KMS-11 (cell line): ENCODE results near the gene PRR29.

ENCODE experiments used
- H2AFZ ChIP-seq: fragments of 200-600 bp; sonication (generic); 2 replicates; pipeline ENCODE4 v1.6.1; 2016; ENCODE audit warnings: antibody characterized with exemption, mixed run types, low read depth
- H3K27ac ChIP-seq: fragments of 200-600 bp; sonication (generic); 2 replicates; pipeline ENCODE4 v1.6.1; 2016; ENCODE audit warnings: mild to moderate bottlenecking, mixed run types
- H3K27me3 ChIP-seq: fragments of 200-600 bp; sonication (generic); 2 replicates; pipeline ENCODE4 v1.6.1; 2017; ENCODE audit warnings: mild to moderate bottlenecking, low read depth, mixed run types, moderate library complexity; ENCODE audit not compliant: insufficient read depth
- H3K36me3 ChIP-seq: fragments of 200-600 bp; sonication (generic); 2 replicates; pipeline ENCODE4 v1.6.1; 2017; ENCODE audit warnings: mild to moderate bottlenecking, mixed run types; ENCODE audit not compliant: insufficient read depth
- H3K4me1 ChIP-seq: fragments of 200-600 bp; sonication (generic); 2 replicates; pipeline ENCODE4 v1.6.1; 2016; ENCODE audit warnings: mild to moderate bottlenecking, low read depth, mixed run types; ENCODE audit not compliant: poor library complexity, severe bottlenecking
- H3K4me2 ChIP-seq: fragments of 200-600 bp; sonication (generic); 2 replicates; pipeline ENCODE4 v1.7.0; 2016; ENCODE audit warnings: mild to moderate bottlenecking, mixed run types
- H3K4me3 ChIP-seq: fragments of 200-600 bp; sonication (generic); IDR thresholded peaks from 2 replicates; pipeline ENCODE4 v1.6.1; 2017; ENCODE audit warnings: low read depth, low read length, mixed read lengths; ENCODE audit not compliant: insufficient read depth
- H3K79me2 ChIP-seq: fragments of 200-600 bp; sonication (generic); 2 replicates; pipeline ENCODE4 v1.6.1; 2016; ENCODE audit warnings: low read depth, mixed run types; ENCODE audit not compliant: insufficient read depth
- H3K9ac ChIP-seq: fragments of 200-600 bp; sonication (generic); 2 replicates; pipeline ENCODE4 v1.6.1; 2016; ENCODE audit warnings: mild to moderate bottlenecking, mixed run types
- H4K20me1 ChIP-seq: fragments of 200-600 bp; sonication (generic); 2 replicates; pipeline ENCODE4 v1.6.1; 2016; ENCODE audit warnings: mild to moderate bottlenecking, mixed run types; ENCODE audit not compliant: insufficient read depth
- TF ChIP-seq, protein P1 (sequence below): fragments of 200-600 bp; sonication (generic); conservative IDR thresholded peaks from 2 replicates; pipeline ENCODE4 v1.6.1; 2017; ENCODE audit warnings: low read depth, mild to moderate bottlenecking, antibody characterized with exemption, low read length, moderate library complexity, mixed read lengths

The PRR29 gene

DNA sequence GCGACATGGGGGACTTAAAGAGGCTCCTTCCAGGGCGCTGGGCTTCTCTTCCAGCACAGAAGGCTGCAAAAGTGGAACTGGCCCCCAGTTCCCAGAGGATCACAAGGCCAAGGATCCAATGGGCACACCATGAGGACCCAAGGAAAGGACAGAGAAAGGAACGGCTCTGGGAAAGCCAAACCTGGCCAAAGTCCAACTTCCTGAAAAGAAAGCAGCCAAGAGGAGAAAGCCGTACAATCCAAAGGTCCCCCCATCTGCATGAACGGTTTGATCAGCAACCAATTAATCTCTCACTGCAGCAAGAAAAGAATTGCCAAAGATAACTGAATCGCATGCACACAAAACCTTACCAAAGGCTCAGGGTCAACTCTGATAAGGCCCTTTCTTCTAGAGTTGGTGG lies 42.1 kb downstream of the PRR29 start:
- no peaks in the 10 kb centered on the region for H4K20me1 ChIP-seq
- H3K4me1 ChIP-seq, result peaks cover 6% of the 10 kb centered on the region
- no peaks in the 10 kb centered on the region for H3K79me2 ChIP-seq
- TF ChIP-seq, protein P1, sequence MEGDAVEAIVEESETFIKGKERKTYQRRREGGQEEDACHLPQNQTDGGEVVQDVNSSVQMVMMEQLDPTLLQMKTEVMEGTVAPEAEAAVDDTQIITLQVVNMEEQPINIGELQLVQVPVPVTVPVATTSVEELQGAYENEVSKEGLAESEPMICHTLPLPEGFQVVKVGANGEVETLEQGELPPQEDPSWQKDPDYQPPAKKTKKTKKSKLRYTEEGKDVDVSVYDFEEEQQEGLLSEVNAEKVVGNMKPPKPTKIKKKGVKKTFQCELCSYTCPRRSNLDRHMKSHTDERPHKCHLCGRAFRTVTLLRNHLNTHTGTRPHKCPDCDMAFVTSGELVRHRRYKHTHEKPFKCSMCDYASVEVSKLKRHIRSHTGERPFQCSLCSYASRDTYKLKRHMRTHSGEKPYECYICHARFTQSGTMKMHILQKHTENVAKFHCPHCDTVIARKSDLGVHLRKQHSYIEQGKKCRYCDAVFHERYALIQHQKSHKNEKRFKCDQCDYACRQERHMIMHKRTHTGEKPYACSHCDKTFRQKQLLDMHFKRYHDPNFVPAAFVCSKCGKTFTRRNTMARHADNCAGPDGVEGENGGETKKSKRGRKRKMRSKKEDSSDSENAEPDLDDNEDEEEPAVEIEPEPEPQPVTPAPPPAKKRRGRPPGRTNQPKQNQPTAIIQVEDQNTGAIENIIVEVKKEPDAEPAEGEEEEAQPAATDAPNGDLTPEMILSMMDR, result no peak
- no peak overlapping the region for H3K27ac ChIP-seq
- no peak overlapping the region for H3K4me3 ChIP-seq
- H3K4me2 ChIP-seq, result no peak overlapping the region
- H3K27me3 ChIP-seq, result no peaks in the 10 kb centered on the region
- no peak overlapping the region for H2AFZ ChIP-seq
- no peaks in the 10 kb centered on the region for H3K36me3 ChIP-seq
- H3K9ac ChIP-seq, result no peak overlapping the region

DNA sequence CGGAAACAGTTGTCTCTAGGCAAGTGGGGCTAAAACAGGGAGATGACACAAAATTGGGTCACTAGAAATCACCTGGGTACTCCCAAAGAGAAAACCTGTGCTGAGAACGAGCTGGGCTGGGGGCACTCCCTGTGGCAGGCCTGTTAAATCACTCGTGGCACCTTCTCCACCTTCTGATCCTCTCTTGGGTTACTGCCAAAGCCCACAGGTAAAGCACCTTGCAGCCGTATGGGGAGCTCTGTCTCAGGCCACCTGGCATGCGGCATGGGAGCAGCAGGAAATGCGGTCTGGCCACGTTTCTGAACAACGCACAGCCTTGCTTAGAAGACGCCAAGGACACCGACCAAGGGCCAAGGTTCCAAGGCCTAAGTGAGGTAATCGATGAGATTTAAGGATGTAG lies 43.8 kb downstream of the PRR29 start:
- no peaks in the 10 kb centered on the region; the same call in 1 of the 2 replicates for H3K36me3 ChIP-seq
- H3K4me1 ChIP-seq, result peaks cover 6% of the 10 kb centered on the region
- TF ChIP-seq, protein P1, result no peak
- H4K20me1 ChIP-seq, result no peaks in the 10 kb centered on the region
- H3K4me2 ChIP-seq, result no peak overlapping the region
- no peak overlapping the region for H3K9ac ChIP-seq
- H2AFZ ChIP-seq, result no peak overlapping the region
- H3K4me3 ChIP-seq, result no peak overlapping the region
- no peaks in the 10 kb centered on the region for H3K79me2 ChIP-seq
- H3K27me3 ChIP-seq, result no peaks in the 10 kb centered on the region
- no peak overlapping the region for H3K27ac ChIP-seq

DNA sequence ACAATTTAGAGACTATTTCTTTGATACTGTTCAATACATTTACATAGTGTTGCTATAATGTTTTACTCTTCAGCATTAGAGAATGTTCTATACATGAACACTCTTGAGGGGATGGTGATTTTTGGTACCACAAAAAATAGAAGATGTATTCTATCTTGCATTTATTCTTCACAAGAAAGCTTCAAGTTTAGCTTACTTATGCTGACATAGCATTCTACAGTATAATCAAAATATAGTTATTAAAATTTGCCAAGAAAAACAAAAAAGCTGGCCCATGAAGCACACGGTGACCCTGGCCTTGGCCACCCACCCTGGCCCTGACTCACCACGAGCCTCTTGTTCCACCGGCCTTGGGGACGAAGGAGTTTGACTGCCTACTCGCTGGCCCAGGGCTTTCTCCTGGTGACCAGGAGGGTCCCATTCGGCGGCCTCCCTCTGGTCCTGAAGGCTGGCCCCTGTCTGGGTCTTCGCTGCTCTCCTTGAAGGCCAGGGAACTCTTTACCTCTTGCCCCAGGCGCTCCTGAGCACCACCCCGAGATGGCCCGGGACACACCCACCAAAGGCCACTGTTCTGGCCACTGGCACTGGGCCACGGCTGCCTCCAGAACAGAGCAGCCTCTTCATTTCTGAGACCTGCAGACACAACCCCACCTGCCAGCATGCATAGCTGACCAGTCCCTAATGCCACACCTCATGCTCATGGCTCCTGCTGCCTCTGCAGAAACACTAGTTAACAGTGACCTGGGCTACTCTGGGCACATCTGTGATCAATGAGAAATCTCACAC lies 44.7 kb downstream of the PRR29 start:
- Histone ChIP-seq H3K4me1 (peaks cover 6% of the 10 kb centered on the region), H3K4me3 (no peak overlapping the region), H3K4me2 (no peak overlapping the region), H3K27ac (no peak overlapping the region), H3K79me2 (no peaks in the 10 kb centered on the region), H4K20me1 (no peaks in the 10 kb centered on the region; the same call in 1 of the 2 replicates), H3K9ac (no peak overlapping the region), H2AFZ (no peak overlapping the region), H3K36me3 (no peaks in the 10 kb centered on the region; the same call in 1 of the 2 replicates), H3K27me3 (no peaks in the 10 kb centered on the region)
- TF ChIP-seq, protein P1, result no peak

DNA sequence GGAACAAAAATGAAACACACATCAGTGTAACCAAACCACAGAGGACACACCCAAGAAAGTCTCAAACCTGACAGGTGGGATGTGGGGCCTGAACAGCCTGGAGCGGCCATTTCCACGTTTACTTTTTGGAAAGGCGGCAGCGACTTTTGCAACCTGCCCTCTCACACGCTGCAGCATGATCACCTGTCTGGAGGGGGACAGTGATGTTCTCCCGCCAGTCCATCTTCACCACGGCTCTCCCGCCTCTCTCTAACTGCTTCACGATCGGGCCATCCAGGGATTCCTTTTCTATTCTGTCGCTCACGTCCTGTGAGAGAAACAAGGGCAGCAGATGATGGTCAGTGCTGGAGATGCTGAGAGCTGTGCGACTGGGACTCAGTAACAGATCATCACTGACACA lies 47.0 kb downstream of the PRR29 start:
- Histone ChIP-seq H3K36me3 (no peaks in the 10 kb centered on the region; the same call in 1 of the 2 replicates), H3K27ac (no peak overlapping the region), H3K79me2 (no peaks in the 10 kb centered on the region), H3K9ac (no peak overlapping the region), H4K20me1 (no peaks in the 10 kb centered on the region; the same call in 1 of the 2 replicates), H3K4me3 (no peak overlapping the region), H3K4me1 (no peaks in the 10 kb centered on the region), H3K4me2 (no peak overlapping the region), H2AFZ (no peak overlapping the region), H3K27me3 (no peaks in the 10 kb centered on the region)
- TF ChIP-seq, protein P1, result no peak
